Dedifferentiated amniotic fluid mesenchymal stem cell (primary cell): Measurements from ENCODE around the gene TSEN15.
"Not testable (repeated sequence)": the region's sequence is repeated elsewhere in the genome, so short reads cannot be mapped to it uniquely, and the experiment has no call there.

Experiments
- DNase-seq: peaks from one replicate; pipeline ENCODE4 v3.0.0-alpha.2; 2016; ENCODE audit errors: extremely low spot score

Gene TSEN15

GRCh38 chr1:184031409-184032107 is 20.0 kb upstream of the TSEN15 start:
- no peak for DNase-seq

DNA sequence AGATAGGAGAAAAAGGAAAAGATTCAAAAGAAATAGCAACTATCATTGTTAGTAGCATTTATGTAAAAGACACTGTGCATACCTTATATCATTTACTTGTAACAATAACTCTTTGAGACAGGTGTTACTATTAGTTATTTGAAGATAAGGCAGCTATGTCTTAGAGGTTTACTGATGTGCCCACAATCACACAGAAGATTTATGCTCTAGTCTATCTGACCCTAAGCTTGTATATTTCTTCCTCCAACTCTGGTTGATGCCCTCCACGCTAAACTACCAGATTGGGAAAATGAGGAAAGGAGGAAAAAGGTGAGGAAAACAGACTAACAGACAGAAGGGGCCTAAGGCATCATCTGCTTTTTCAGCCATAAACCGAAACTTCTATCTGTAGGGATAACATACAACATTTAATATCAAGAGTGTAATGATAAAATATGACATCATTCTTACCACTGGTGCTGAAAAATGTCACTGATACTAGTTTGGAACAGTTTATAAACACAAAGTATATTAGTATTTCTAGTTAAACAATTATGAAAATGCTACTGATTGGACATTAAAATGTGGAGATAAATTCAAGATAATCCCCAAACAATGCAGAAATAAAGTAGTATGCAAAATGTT is 19.1 kb upstream of the TSEN15 start:
- DNase-seq = no peak

- DNase-seq = no peak
Measured at GRCh38 chr1:184032930-184033418, 18.6 kb upstream of the TSEN15 start.

DNA sequence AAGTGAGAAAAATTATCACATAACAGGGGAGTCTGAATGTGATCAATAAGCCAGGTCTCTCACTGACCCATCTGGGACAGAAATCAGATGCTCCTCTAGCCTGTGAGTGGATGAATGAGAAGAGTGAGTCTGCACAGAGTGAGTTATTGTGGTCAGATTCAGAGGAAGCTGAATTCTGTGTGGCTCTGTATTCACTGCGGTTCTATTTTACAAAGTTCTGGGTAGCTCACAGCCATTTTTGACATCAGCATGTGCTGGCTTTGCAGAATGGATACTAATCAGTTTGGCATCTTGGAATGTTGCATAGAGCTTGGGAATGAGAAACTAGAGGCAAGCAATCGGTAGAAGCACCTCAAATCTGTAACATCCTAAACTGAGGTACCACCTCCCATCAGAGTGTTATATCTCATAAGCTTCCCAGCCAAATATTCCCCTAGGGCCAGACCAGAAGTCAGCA is 17.8 kb upstream of the TSEN15 start:
- no peak for DNase-seq

DNA sequence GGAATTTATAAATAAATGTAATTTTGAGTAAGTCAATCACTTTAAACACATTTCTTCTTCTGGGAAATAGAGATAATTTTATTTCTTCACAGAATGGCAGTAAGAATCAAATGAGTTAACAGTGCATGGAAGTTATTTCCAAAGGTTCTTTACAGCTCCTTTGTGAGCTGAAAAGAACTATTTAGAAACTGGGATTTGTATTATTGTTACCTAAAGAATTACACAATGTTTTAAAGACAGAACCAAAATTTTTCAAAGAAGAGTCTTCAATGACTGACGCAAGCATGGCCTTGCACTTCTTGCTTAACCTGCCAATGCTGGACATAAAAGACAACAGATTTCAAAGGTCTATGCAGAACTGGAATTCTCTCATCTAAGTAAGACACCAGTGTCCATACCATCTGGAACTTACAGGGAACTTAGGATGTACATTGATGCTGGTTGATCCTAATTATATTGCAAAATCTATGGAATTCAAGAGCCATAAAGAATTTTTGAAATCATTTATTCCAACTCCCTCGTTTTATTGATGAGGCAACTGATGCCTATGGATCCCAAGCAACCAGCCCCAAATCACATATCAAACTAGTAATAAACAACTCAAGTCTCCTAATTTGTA is 16.7 kb upstream of the TSEN15 start:
- DNase-seq = no peak

DNA sequence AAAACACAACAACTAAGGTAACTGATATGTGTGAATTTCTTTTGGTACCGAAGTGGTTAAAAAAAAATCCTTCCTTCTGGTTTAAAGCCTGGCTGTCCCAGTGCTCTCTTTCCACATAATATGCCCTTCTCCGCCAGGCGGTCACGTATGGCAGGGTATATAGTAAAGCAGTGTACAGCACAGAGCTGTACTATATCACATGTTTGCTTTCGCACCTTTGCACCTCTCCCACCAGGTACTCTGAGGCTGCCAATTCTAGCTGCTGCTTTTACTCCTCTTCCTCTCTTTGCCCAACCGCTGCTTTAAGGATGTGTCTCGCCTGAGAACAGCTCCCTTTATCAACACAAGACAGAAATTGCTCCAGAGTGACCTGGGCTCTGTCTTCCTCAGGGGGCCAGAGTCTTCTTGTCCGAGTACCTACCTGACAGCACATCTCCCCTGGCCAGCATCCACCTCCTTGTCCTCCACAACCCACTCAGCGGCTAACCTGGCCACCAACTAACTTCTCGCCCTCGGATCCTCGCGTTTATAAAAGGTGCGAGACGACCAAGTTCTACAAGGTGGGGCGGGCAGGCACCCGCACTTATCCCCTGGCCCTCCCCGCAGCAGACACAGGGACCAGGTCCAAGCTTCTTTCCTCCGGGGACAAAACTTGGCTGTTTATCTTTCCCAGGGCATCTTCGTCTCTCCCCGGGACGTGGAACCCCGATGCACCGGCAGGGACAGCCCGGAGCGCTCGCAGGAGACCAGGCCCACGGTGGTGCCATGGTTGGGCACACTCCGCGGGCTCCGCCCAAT is 15.6 kb upstream of the TSEN15 start:
- DNase-seq = no peak

- no peak for DNase-seq
Measured at GRCh38 chr1:184036517-184036949, 15.0 kb upstream of the TSEN15 start.

DNA sequence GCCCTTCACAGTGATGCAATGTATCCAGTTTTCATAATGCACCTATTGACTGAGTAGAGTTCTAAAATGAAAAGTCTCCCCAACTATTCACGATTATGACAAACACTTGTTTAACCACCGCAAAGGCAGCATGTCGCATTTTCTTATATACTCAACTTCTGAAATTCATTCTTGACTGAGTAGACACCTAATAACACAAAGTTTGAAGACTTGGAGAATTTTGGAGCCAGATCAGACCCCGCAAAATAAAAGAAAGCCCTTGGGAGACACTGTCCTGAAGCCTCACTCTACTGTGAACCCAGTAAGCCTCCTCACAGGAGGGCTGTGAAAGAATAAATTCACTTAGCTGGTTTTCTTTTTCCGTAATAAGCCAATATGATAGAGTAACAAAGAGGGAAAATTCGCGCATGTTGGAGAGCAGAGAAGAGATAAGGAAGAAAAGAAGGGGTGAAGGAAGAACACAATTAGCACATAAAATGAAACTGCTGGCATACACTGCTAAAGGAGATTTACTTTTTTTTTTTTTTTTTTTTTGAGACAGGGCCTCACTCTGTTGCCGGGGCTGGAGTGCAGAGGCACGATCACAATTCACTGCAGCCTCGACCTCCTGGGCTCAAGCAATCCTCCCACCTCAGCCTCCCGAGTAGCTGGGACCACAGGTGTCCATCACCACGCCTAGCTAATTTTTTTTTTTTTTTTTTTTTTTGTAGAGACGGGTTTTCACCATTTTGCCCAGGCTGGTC is 13.5 kb upstream of the TSEN15 start:
- no peak for DNase-seq

- no peak for DNase-seq
Measured at GRCh38 chr1:184039126-184039525, 12.4 kb upstream of the TSEN15 start.

- no peak for DNase-seq
Measured at GRCh38 chr1:184041731-184042130, 9.8 kb upstream of the TSEN15 start.

DNA sequence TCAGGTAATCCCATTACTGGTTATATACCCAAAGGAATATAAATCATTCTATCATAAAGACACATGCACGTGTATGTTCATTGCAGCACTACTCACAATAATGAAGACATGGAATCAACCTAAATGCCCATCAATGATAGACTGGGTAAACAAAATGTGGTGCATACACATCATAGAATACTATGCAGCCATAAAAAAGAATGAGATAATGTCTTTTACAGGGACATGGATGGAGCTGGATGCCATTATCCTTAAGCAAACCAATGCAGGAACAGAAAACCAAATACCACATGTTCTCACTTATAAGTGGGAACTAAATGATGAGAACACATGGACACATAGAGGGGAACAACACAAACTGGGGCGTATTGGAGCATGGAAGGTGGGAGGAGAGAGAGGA is 8.2 kb upstream of the TSEN15 start:
- not testable (repeated sequence) for DNase-seq

DNA sequence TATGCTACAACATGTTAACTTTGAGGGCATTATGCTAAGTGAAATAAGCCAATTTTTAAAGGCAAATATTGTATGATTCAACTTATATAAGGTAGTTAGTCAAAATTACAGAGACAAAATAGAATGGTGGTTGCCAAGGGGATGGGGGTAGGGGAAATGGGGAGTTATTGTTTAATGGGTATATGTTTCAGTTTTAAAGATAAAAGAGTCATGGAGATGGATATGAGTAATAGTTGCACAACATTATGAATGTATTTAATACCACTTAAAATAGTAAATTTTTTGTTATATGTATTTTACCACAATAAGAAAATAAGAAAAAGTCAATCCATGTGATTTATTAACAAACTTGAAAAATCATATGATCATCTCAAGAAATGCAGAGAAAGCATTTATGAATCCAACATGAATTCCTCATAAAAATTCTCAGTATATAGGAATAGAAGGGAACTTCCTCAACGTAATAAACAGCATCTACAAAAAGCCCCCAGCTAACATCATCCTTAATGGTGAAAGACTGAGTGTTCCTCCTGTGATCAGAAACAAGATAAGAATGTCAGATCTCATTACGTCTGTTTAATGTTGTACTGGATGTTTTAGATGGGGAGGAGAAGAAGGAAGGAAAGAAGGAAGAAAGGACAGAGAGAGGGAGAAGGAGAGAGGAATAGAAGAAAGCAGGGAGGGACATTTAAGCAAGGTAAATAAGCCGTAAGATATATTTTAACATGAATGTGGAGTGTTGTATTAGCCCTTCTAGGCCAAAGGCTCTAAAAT is 6.7 kb upstream of the TSEN15 start:
- DNase-seq = no peak

DNA sequence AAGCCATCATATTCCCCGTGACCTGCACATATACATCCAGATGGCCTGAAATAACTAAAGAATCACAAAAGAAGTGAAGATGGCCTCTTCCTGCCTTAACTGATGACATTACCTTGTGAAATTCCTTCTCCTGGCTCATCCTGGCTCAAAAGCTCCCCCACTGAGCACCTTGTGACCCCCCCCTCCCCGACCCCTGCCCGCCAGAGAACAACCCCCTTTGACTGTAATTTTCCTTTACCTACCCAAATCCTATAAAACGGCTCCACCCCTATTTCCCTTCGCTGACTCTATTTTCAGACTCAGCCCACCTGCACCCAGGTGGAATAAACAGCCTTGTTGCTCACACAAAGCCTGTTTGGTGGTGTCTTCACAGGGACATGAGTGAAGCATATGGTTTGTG is 4.0 kb upstream of the TSEN15 start:
- not testable (repeated sequence) for DNase-seq

GRCh38 chr1:184048561-184049240 is 2.8 kb upstream of the TSEN15 start:
- DNase-seq = no peak

DNA sequence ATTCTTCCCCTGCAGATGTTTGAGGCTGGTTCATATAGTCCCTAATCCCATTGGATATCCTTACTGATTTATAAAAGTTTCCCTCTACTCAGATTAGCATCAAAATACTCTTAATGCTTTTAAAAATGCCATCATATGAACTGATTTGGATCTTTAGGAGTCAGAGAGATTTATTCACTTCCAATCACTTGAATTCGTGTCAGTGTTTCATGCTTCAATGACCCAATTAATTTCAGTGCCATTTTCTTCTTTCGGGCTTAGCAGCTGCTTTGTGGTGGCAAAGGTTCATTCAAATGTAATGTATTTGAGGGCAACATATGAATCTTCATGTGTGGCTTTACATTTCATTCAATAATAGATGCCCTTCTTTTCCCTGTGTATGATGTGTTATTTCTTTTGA is 2.2 kb upstream of the TSEN15 start:
- DNase-seq = no peak

DNA sequence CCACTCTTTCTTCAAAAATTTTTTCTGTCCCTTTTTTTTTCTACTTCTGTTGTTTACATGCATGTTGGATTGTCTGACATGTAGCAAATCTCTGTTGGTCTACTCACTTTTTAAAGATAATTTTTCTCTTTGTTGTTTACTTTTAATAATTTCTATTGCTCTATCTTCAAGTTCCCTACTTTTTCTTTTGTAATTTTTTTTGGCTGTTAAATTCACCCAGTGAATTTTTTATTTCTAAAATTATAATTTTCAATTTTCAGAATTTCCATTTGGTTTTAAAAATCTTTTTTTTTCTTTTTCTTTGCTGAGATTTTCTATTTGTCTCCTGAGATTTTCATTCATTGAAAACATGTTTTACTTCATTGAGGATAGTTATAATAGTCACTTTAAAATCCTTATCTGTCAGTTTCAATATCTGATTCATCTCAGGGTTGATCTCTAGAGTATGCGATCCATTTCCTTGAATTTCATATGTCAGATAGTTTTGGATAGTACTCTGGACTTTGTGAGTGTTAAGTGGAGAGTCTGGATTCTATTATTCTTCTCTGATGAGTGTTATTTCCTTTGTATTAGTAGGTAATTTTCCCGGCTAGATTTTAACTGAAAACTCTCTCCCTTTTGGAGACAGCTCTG is 1.6 kb upstream of the TSEN15 start:
- DNase-seq = no peak

GRCh38 chr1:184050636-184051035 is 894 bp upstream of the TSEN15 start:
- peak; percentile 59 for DNase-seq

GRCh38 chr1:184051138-184051484 is 419 bp upstream of the TSEN15 start:
- DNase-seq = no peak

- no peak for DNase-seq
Measured at GRCh38 chr1:184052194-184052559, 647 bp downstream of the TSEN15 start.

- DNase-seq = no peak
Measured at GRCh38 chr1:184052750-184053149, 1.2 kb downstream of the TSEN15 start.
